ENCODE results near the gene SLC7A6OS.

The SLC7A6OS gene

DNA sequence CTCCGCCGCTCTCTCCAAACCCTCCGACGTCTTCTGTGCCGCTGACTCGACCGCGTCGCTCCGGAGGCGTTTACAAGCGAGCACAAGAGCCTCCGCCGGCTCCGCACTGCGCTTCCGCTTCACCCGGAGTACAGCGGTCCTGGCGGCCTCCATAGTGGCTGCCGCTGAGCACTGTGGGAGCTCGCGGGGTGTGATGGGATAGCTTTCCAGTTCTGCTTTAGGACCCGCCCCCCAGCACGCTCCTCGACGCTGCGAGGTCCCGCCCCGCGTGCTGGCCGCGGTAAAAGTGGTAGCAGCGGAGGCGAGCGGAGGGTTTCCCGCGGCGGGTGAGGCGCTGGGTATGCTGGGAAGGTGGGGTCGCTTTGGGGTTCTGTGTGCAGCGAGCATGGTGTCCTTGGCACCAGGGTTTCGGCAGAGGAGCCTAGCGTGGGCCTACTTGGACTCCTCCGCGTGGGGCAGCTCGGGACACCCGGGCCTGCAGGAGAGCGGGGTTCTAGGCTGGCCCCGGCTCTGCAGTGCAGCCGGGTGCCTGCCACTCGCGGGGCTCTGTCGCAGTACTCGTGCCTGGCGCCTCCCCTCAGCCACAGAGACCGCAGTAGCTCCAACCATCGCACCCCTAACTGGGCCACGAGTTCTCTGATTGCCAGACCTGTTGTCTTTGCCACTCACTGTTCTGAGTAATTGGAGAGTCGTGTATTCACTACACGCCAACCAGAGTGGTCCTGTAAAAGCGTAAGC is at the start of gene SLC7A6OS, which contains the start of gene PRMT7:
TSS of gene SLC7A6OS (minus strand) at position 173 of the 738 bp plus-strand sequence. CDS start at position 153, 20 bp downstream.
TSS of gene PRMT7 (plus strand) at position 246 of the 738 bp plus-strand sequence. CDS start 4,961 bp downstream, outside the sequence.
- peak; percentile 99 for DNase-seq (ENCODE audit: low spot score)

GRCh38 chr16:68359398-68360191 is 48.8 kb upstream of the SLC7A6OS start:
- no peak for DNase-seq (ENCODE audit: low spot score)

DNA sequence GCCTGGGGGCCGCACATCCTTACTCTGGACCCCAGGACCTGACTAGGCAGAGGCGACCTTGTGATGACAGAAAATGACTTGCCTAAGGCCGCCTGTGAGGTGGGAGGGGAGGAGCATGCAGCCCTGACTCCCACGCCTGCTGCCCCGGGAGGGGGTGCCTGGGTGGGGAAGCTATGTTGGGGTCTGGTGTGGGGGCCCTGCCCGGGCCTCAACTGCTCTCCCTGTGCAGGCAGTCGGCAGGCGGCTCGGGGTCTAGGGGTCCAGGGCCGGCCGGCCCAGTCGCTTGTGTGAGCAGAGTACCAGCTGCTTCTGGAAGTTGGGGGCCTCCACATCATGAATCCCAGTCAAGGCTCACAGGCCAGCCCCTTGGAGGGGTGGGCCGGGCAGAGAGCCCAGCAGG is 48.2 kb upstream of the SLC7A6OS start:
- DNase-seq (ENCODE audit: low spot score), result no peak

- DNase-seq (ENCODE audit: low spot score), result no peak
These were observed 47.2 kb upstream of the SLC7A6OS start for GRCh38 chr16:68357923-68358322.

DNA sequence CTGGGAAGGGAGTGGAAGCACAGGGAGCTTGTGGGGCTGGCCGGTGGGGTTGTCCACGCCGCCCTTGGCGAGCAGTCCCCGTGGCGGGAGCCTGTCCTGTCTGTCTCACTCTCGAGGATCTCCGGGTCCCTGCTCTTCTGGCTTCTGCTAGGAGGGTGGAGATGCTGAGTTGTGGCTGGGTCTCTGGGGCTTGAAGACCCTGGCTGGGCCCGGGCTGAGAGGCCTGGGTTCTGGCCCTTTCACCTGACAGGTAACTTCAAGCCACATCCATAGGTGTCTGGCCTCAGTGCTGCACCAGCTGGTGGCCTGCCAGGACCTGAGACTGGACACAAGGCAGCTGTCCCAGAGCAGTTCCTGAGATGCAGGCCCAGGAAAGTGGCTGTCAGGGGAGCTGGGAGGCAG is 46.8 kb upstream of the SLC7A6OS start:
- DNase-seq (ENCODE audit: low spot score), result no peak

DNA sequence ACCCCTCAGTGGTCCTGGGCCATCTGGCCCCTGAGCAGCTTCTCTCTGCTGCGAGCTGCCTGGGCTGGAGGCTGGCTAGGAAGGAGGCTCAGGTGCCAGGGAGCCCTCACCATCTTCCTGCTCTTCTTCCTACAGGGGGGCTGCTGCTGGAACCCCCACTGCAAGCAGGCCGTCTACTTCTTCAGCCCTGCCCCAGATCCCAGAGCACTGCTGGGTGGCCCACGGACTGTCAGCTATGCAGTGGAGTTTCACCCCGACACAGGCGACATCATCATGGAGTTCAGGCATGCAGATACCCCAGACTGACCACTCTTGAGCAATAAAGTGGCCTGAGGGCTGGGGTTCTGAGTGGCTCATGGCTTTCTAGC is 46.2 kb upstream of the SLC7A6OS start:
- no peak for DNase-seq (ENCODE audit: low spot score)

- DNase-seq (ENCODE audit: low spot score), result no peak
These were observed 45.6 kb upstream of the SLC7A6OS start for GRCh38 chr16:68356249-68356918.

DNA sequence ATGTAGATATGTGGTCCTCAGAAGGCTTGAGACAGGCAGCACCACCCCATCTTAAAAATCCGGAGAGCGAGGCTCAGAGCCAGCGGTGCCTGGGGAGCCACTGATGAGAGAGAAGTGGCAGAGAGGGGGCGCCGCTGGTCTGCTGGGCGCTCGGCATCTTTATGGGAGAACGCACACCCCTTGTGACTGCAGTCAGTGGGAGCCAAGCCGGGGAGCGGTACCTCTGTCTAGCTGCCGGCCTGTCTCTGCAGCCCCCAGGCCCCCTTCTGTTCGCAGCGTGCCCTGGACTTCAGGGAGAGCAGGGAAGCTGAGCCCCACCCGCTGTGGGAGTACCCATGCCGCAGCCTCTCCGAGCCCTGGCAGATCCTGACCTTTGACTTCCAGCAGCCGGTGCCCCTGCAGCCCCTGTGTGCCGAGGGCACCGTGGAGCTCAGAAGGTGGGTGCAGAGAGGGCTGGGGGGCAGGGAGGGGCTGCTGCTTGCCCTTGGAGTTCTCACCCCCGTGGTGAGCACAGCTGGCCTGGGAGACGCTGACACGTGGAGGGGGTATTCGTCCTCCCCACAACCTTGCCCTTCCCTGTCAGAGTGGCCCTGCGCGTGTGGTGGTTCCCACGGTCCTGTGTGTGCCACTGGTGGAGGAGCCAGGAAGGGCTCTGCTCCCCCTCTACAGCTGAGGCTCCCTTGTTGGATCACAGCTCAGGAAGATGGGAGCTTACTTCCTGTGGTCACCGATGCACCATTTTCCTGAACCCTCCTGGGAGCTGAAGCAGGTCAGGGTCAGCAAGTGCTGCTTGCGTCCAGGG is 44.9 kb upstream of the SLC7A6OS start:
- peak; percentile 80 for DNase-seq (ENCODE audit: low spot score)

GRCh38 chr16:68354816-68355215 is 44.1 kb upstream of the SLC7A6OS start:
- no peak for DNase-seq (ENCODE audit: low spot score)

DNA sequence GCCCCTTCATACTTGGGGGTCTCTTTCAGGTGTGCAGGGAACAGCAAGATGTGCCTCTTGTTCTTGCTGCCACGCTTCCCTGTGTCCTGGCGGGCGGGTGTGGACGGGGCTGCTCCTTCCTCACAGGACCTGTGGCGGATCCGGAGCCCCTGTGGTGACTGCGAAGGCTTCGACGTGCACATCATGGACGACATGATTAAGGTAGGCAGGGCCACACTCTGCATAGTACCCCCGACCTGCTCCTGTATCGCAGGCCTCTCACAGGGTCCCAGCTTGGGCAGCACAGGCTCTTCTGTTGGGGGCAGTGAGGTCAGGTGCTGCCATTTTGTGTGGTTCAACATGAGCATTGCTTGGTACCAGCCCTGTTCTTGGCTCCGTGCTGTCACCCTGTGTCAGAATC is 42.6 kb upstream of the SLC7A6OS start:
- DNase-seq (ENCODE audit: low spot score), result no peak

GRCh38 chr16:68351991-68352431 is 41.3 kb upstream of the SLC7A6OS start:
- no peak for DNase-seq (ENCODE audit: low spot score)

GRCh38 chr16:68351463-68351862 is 40.7 kb upstream of the SLC7A6OS start:
- no peak for DNase-seq (ENCODE audit: low spot score)

DNA sequence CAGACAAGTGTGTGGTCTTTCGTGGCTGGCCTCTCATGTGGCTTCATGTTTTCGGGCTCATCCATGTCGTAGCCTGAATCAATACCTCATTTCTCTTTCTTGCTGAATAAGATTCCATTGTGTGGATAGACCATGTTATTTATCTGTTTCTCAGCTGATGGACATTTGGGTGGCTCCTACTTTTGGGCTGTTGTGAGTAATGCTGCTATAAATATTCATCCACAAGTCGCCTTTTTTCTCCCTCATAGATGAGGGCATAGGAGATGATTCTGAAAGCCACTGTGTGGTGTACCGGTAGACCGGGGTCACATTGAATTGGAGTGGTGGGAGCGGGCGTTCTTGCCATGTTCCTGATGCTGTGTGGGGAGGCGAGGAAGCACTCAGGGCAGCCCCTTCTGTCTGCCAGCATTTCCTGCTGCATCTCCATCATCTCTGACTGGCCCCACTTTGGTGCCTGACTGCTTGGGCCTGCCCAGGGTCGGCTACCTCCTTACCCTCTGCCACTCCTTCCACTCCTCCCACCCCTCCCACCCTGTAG is 40.1 kb upstream of the SLC7A6OS start:
- no peak for DNase-seq (ENCODE audit: low spot score)

- DNase-seq (ENCODE audit: low spot score), result no peak
These were observed 39.2 kb upstream of the SLC7A6OS start for GRCh38 chr16:68349838-68350410.

DNA sequence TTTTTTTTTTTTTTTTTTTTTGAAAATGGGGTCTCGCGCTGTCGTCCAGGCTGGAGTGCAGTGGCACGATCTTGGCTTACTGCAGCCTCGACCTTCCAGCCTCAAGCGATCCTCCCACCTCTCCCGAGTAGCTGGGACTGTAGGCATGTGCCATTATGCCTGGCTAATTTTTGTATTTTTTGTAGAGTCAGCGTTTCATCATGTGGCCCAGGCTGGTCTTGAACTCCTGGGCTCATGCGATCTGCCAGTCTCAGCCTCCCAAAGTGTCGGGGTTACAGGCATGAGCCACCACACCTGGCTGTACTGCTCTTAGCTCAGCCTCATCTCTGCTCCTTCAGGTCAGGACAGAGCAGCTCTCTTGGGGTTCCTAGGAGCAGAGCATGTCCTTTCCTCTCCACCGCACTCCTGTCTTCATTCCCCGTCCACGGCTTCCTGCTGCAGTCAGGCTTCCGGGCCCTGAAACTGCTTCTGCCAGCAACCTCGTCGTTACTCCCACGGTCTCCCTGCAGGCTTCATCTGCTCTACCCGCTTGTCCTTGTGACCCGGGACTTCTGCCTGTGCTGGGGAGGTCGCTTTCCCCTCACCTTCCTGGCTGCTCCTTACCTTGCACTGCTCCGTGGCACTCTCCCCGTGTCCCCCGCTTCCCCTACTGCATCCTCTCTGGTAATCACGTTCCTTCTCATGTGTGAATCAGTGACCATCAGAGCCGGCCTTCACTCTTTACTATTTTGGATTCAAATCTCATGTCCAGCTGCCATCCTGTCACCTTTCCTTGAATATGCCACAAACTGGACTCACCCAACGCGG is 38.1 kb upstream of the SLC7A6OS start:
- DNase-seq (ENCODE audit: low spot score), result no peak

DNA sequence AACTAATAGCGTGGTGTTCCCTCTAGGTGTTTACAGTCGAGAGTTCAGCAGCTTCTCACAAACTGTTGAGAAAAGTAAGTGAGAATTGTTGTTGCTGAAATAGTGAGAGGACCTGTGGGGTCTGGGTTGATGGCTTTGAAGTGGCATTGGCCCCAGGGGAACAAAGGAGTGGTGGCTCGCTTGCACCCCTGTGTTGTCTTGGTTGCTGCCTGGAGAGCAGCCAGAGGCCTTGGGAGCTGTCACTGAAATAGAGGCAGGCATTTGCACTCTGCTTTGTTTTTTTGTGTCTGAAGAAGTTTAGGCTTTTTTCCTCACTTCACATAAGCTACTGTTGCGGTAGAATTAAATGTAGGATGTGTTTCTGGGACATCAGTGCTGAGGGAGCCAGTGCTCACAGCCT is 36.9 kb upstream of the SLC7A6OS start:
- no peak for DNase-seq (ENCODE audit: low spot score)

- DNase-seq (ENCODE audit: low spot score), result no peak
These were observed 36.2 kb upstream of the SLC7A6OS start for GRCh38 chr16:68346892-68347480.

- no peak for DNase-seq (ENCODE audit: low spot score)
These were observed 35.4 kb upstream of the SLC7A6OS start for GRCh38 chr16:68345958-68346635.

DNA sequence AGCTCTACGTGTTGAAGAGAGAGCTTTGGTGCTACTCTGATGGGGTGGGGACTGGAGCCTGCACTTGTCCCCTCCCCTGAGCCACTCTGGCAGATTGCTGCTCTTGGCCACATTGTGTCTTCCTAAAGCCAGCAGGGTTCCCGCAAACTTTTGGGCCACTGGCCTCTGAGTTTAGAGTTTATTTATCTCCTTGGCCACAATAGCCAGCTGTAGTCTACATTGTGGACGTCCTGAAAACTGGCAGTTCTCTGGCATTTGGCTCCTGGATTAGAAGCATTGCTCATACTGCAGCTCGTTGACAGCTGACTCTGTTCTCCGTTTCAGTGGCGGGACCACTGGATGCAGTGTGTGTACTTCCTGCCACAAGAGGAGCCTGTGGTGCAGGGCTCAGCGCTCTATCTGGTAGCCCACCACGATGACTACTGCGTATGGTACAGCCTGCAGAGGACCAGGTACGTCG is 34.6 kb upstream of the SLC7A6OS start:
- DNase-seq (ENCODE audit: low spot score), result no peak
